ENCODE data around the gene SLC1A7. TPM values are rescaled to one million over a fixed set of nuclear protein-coding genes. Genes with fewer than 3 reads are reported as not detected.

Gene SLC1A7
- polyA plus RNA-seq, 1 donor (not counting 4 experiments of a cell fraction or from before 2014, with no cell fraction given), result not detected

- dilution Hi-C loops (cut with MboI; ENCODE audit: extremely low pct_ligation_motif_present, low sequenced_read_pairs), result no loop called here
- FAIRE-seq (no peak), DNase-seq (ENCODE audit: low read depth, low spot score) (no peak)
- H3K9me3 ChIP-seq (ENCODE audit: control insufficient read depth, low read depth, low read length), result no peaks in the 10 kb centered on the region
- H3K9ac ChIP-seq (ENCODE audit: control insufficient read depth, extremely low read depth, insufficient read depth, low read length), result no peak overlapping the region
- H3K27me3 ChIP-seq (ENCODE audit: control insufficient read depth, extremely low read depth, insufficient read depth, low read length), result peaks cover 4% of the 10 kb centered on the region
- H2AFZ ChIP-seq (ENCODE audit: control insufficient read depth, low read length), result no peak overlapping the region
- no peak overlapping the region for H3K4me2 ChIP-seq (ENCODE audit: control insufficient read depth, extremely low read depth, insufficient read depth, low read depth, low read length)
- H3K27ac ChIP-seq (ENCODE audit: control insufficient read depth, insufficient read depth, low read length), result no peak overlapping the region
- H4K20me1 ChIP-seq (ENCODE audit: control insufficient read depth, extremely low read depth, insufficient read depth, low read length), result no peaks in the 10 kb centered on the region
- no peaks in the 10 kb centered on the region for H3K79me2 ChIP-seq (ENCODE audit: control insufficient read depth, insufficient read depth, low read length)
- no peak overlapping the region for H3K4me3 ChIP-seq (ENCODE audit: control insufficient read depth in 2 of 3, extremely low read depth in 1 of 3, insufficient read depth in 2 of 3, low read depth in 1 of 3, low read length in 3 of 3)
- H3K36me3 ChIP-seq (ENCODE audit: control insufficient read depth in 2 of 2, extremely low read depth in 1 of 2, insufficient read depth in 2 of 2, low read length in 2 of 2), result no peaks in the 10 kb centered on the region
- no peaks in the 10 kb centered on the region for H3K4me1 ChIP-seq (ENCODE audit: control insufficient read depth, extremely low read depth, insufficient read depth, low read length)
- no peaks in the 10 kb centered on the region for H3K9me1 ChIP-seq (ENCODE audit: control insufficient read depth, extremely low read depth, insufficient read depth, low read length)
- TF ChIP-seq EZH2 (IDR thresholded peaks at IDR 0.05; ENCODE audit: low read length) (no peak), CTCF (optimal IDR thresholded peaks at IDR 0.05 in 1 of 3, IDR thresholded peaks at IDR 0.05 in 1 of 3, conservative IDR thresholded peaks at IDR 0.05 in 1 of 3; ENCODE audit: extremely low read depth in 1 of 3, insufficient read depth in 2 of 3, low read length in 3 of 3) (no peak)
Observed at GRCh38 chr1:53132176-53132575, 10.3 kb downstream of the SLC1A7 start.

- Histone ChIP-seq H3K4me2 (ENCODE audit: control insufficient read depth, extremely low read depth, insufficient read depth, low read depth, low read length) (no peak overlapping the region), H3K27me3 (ENCODE audit: control insufficient read depth, extremely low read depth, insufficient read depth, low read length) (peaks cover 4% of the 10 kb centered on the region), H3K4me3 (ENCODE audit: control insufficient read depth in 2 of 3, extremely low read depth in 1 of 3, insufficient read depth in 2 of 3, low read depth in 1 of 3, low read length in 3 of 3) (no peak overlapping the region), H3K9me3 (ENCODE audit: control insufficient read depth, low read depth, low read length) (no peaks in the 10 kb centered on the region), H3K4me1 (ENCODE audit: control insufficient read depth, extremely low read depth, insufficient read depth, low read length) (no peaks in the 10 kb centered on the region), H3K79me2 (ENCODE audit: control insufficient read depth, insufficient read depth, low read length) (no peaks in the 10 kb centered on the region), H3K27ac (ENCODE audit: control insufficient read depth, insufficient read depth, low read length) (no peak overlapping the region), H3K9ac (ENCODE audit: control insufficient read depth, extremely low read depth, insufficient read depth, low read length) (no peak overlapping the region), H3K36me3 (ENCODE audit: control insufficient read depth in 2 of 2, extremely low read depth in 1 of 2, insufficient read depth in 2 of 2, low read length in 2 of 2) (no peaks in the 10 kb centered on the region), H4K20me1 (ENCODE audit: control insufficient read depth, extremely low read depth, insufficient read depth, low read length) (no peaks in the 10 kb centered on the region), H3K9me1 (ENCODE audit: control insufficient read depth, extremely low read depth, insufficient read depth, low read length) (no peaks in the 10 kb centered on the region), H2AFZ (ENCODE audit: control insufficient read depth, low read length) (no peak overlapping the region)
- no peak for TF ChIP-seq CTCF (optimal IDR thresholded peaks at IDR 0.05 in 1 of 3, IDR thresholded peaks at IDR 0.05 in 1 of 3, conservative IDR thresholded peaks at IDR 0.05 in 1 of 3; ENCODE audit: extremely low read depth in 1 of 3, insufficient read depth in 2 of 3, low read length in 3 of 3)
- FAIRE-seq (no peak), DNase-seq (ENCODE audit: low read depth, low spot score) (no peak)
- dilution Hi-C loops (cut with MboI; ENCODE audit: extremely low pct_ligation_motif_present, low sequenced_read_pairs), result no loop called here
Observed at GRCh38 chr1:53131590-53131938, 10.9 kb downstream of the SLC1A7 start.

Measured in keratinocyte (primary cell).